Measurements from ENCODE around the gene TNPO1. TPM values are rescaled to one million over a fixed set of nuclear protein-coding genes. Genes with fewer than 3 reads are reported as not detected.

The TNPO1 gene
- total RNA-seq, 2 donors from 2014 or later: 74.7 to 75.0 TPM

- DNase-seq (no peak), ATAC-seq (no peak)
- intact Hi-C loops (cut with DNase I, micrococcal nuclease): no loop called here
Observed at GRCh38 chr5:72847439-72847838, 31.0 kb downstream of the TNPO1 start.

GRCh38 chr5:72847989-72848473 lies 31.6 kb downstream of the TNPO1 start:
- ATAC-seq (peak; percentile 89), DNase-seq (peak; percentile 88 to 92)
- intact Hi-C loops (cut with DNase I, micrococcal nuclease): no loop called here

- peak; percentile 45 to 68 for DNase-seq
- intact Hi-C loops (cut with DNase I, micrococcal nuclease): no loop called here
- ATAC-seq: peak; percentile 64
Observed at GRCh38 chr5:72848474-72849428, 32.3 kb downstream of the TNPO1 start.

GRCh38 chr5:72849546-72849945 lies 33.1 kb downstream of the TNPO1 start:
- DNase-seq: no peak
- intact Hi-C loops (cut with DNase I, micrococcal nuclease): no loop called here
- ATAC-seq: no peak

DNA sequence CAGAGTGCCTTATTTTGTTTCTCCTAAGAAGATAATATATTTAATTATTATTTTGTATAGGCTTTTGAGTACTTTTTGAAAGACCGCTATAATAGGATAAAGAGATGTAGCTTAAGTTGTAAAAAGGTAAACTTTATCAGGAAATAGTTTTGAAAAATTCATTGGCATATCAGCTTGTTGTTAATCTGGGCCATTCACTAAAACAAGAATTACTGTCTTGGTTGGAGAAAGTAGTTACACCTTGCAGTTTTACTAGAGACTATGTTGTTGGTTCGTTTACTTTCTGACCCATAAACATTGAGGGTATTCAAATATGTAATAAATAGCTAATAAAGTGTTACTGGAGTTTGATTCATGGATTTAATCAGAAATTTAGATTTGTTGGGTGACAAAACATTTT lies 33.7 kb downstream of the TNPO1 start:
- ATAC-seq: no peak
- DNase-seq: no peak
- intact Hi-C loops (cut with DNase I, micrococcal nuclease): no loop called here

GRCh38 chr5:72852356-72852755 lies 35.9 kb downstream of the TNPO1 start:
- intact Hi-C loops (cut with DNase I, micrococcal nuclease): no loop called here
- ATAC-seq (no peak), DNase-seq (no peak)

DNA sequence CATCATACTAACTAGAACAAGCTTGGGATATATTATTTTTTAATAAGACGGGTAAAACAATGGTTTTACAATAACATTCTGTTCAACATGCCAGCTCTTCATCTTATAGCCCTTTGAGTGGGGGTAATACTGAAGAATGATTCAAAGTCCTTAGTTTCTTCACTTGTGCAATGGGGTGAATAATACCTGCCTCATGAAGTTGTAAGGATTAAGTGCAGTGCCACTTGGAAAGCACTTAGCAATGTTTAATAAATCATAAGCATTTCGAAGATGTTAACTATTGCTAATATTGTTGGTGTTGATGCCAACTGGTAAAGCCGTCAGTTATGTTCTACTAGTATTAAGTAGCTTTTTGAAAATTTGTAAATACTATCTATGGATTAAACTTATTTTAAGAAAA lies 38.0 kb downstream of the TNPO1 start:
- DNase-seq (no peak), ATAC-seq (no peak)
- intact Hi-C loops (cut with DNase I, micrococcal nuclease): no loop called here

DNA sequence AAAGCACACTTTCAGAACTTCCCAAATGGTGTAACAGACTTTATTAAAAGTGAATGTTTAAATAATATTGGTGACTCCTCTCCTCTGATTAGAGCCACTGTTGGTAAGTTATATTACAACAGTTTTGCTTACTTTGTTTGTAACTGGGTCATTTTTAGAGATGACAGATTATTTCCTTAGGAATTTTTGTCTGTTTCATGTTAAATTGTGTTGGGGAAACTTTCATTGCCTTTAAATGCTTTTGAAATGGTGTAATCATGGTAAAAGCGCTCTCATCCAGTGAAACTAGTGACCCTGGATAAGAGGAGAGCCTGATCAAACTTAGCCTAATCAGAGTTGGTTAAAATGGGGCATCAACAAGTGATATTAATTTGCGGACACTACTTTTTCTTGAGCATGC lies 39.4 kb downstream of the TNPO1 start:
- ATAC-seq (no peak), DNase-seq (no peak)
- intact Hi-C loops (cut with DNase I, micrococcal nuclease): no loop called here

DNA sequence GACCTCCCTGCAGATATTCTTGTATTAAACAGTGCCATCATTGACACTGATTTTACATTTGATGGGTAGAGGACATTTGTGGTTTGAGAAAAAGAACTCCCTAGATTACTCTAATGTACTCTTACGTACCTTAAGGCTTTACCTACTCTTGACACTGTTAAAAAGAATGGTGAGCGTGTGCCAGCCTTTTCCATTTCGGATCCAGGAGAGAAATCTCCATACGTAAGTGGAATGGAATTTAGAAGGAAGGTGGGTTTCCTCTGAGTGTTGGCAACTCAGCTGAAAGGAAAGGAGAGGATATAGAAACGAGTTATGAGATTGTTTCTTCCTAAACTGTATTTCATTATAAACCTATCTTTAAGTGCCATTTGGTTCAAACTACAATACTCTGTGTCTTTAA lies 40.9 kb downstream of the TNPO1 start:
- intact Hi-C loops (cut with DNase I, micrococcal nuclease): no loop called here
- ATAC-seq (no peak), DNase-seq (no peak)

DNA sequence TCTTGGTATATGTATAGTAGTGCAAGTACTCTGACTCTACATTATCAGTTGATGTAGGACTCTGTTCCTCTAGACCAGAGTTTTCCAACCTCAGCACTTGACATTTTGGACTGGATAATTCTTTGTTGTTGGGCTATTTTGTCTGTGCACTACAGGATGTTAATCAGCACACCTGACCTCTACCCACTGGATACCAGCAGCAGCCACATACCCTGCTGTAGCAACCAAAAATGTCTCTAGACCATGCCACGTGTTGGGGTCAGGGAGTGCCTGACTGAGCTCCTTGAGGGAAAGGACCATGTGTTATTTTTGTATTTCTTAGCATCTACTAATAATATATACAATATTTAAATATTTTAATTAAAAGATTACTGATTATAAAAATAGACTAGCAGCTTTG lies 42.7 kb downstream of the TNPO1 start:
- no peak for DNase-seq

DNA sequence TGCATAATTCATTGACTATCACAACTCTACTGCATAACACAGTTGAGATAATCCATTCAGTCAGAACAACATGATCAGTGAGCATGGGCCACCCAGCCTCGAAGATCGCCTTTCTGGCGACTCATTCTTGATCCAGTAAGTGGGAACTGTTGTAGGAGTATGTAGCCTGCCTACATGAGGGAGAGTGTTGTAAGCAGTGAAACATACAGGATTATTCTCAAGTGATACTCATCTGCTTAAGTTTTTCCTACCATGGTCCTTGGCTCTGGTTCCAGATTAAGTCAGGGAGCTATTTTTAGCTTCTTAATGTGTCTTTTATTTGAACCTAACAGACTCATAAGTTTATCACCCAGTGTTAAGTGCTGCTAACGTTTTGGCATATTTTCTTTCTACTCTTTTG lies 44.0 kb downstream of the TNPO1 start:
- DNase-seq (no peak), ATAC-seq (no peak)
- intact Hi-C loops (cut with DNase I, micrococcal nuclease): no loop called here

More for the DNA sequence above, 42.7 kb downstream of the TNPO1 start:
- no peak for ATAC-seq
- intact Hi-C loops (cut with DNase I, micrococcal nuclease): no loop called here

DNA sequence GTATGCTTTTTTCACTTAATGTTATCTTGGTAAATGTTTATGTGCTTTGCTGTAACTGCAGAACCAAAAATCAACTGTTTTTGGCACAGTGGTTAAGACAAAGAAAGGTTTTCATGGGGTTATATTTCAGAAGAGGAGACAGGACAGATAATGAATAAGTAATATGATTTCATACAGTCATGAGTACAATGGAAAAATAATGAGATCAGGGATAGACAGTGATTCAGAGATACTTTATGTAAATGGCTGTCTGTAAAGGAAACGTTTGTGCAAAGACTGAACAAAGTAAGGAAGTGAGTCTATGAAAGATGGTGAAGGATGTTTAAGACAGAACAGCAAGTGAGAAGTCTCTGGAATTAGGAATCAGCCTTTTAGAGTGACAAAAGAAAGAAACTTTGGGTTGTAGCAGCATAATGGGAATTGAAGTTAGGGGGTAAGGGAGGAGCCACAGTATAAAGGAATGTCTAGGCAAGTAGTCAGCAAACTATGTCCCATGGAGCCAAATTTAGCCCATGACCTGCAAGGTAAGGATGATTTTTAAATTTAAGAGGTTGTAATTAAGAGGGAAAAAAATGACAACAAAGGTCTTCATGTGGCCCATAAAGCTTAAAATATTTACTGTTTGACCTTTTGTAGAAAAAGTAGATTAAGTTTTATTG lies 55.0 kb downstream of the TNPO1 start:
- DNase-seq (no peak), ATAC-seq (no peak)
- intact Hi-C loops (cut with DNase I, micrococcal nuclease): no loop called here

DNA sequence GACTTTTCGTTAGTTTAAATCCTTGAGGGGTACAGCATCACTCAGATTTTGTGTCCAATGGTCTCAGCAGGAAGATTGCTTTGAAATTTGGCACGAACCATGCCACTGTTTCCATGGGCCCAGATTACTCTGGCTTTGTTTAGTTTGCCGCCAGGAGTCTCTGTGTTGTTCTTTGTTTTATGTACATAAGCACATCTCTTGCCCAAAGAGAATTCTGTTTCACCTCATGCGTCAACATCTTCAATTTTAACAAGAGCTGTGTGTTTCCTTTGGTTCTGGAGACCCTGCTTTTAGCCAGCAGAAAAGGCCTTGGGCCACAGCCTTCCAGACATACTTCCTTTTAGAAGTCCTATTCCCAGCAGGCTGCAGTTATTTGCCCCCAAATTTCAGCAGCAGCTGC lies 62.4 kb downstream of the TNPO1 start:
- intact Hi-C loops (cut with DNase I, micrococcal nuclease): no loop called here
- DNase-seq (no peak), ATAC-seq (no peak)

GRCh38 chr5:72882989-72883388 lies 66.5 kb downstream of the TNPO1 start:
- no peak for ATAC-seq
- intact Hi-C loops (cut with DNase I, micrococcal nuclease): no loop called here

GRCh38 chr5:72883850-72884249 lies 67.4 kb downstream of the TNPO1 start:
- peak; percentile 45 for ATAC-seq
- DNase-seq: no peak
- intact Hi-C loops (cut with DNase I, micrococcal nuclease): no loop called here

More at GRCh38 chr5:72882989-72883388, 66.5 kb downstream of the TNPO1 start:
- no peak for DNase-seq

- intact Hi-C loops (cut with DNase I, micrococcal nuclease): no loop called here
- DNase-seq: no peak
- ATAC-seq: no peak
Observed at GRCh38 chr5:72884892-72885291, 68.4 kb downstream of the TNPO1 start.

GRCh38 chr5:72885824-72886223 lies 69.4 kb downstream of the TNPO1 start:
- ATAC-seq: no peak
- intact Hi-C loops (cut with DNase I, micrococcal nuclease): no loop called here
- no peak for DNase-seq

GRCh38 chr5:72888595-72888994 lies 72.1 kb downstream of the TNPO1 start:
- intact Hi-C loops (cut with DNase I, micrococcal nuclease): no loop called here
- ATAC-seq (no peak), DNase-seq (no peak)

DNA sequence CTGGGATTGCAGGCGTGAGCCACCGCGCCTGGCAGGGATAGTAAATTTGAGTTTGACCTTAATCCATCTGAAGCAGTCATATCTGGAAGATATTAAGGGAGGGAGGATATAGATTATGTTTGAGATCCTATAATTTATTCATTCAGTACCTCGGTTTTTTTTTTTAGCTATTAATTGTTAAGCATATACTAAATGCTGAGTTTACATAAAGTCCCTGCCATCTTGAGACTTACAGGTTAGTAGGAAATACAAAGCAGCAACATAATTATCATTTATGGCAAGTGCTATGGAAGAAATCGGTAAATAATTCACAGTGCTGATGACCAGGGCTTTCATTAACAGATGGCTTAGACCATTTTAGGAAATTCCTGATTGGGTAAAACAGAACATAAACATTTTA lies 72.9 kb downstream of the TNPO1 start:
- DNase-seq (no peak), ATAC-seq (no peak)
- intact Hi-C loops (cut with DNase I, micrococcal nuclease): no loop called here

GRCh38 chr5:72892846-72893245 lies 76.4 kb downstream of the TNPO1 start:
- no peak for ATAC-seq
- DNase-seq: no peak
- intact Hi-C loops (cut with DNase I, micrococcal nuclease): no loop called here

All from left colon (tissue), 2 donors.